ENCODE measurements around the gene CAMTA1.

Gene CAMTA1

GRCh38 chr1:7719468-7720094, 934.3 kb downstream of the CAMTA1 start:
- no peaks in the 10 kb centered on the region for H3K9me3 ChIP-seq (ENCODE audit: control insufficient read depth in 5 of 5, low read length in 5 of 5)
- no peak overlapping the region for H3K4me3 ChIP-seq (ENCODE audit: low read depth in 1 of 5, low read length in 5 of 5)
- peaks cover 0 to 3% (median 0%) of the 10 kb centered on the region in 5 donors for H3K4me1 ChIP-seq (ENCODE audit: control insufficient read depth in 5 of 5, insufficient read depth in 5 of 5, low read length in 5 of 5)
- H3K36me3 ChIP-seq (ENCODE audit: control insufficient read depth in 5 of 5, insufficient read depth in 5 of 5, low read length in 5 of 5): no peaks in the 10 kb centered on the region
- no peak overlapping the region for H3K9ac ChIP-seq (ENCODE audit: low read length in 5 of 5)
- no peak overlapping the region for H3K27ac ChIP-seq (ENCODE audit: low read depth, low read length)
- H3K27me3 ChIP-seq (ENCODE audit: control insufficient read depth in 5 of 5, insufficient read depth in 4 of 5, low read length in 5 of 5): peaks cover 0 to 7% (median 0%) of the 10 kb centered on the region in 5 donors

GRCh38 chr1:7721940-7722669, 936.9 kb downstream of the CAMTA1 start:
- H3K9me3 ChIP-seq (ENCODE audit: control insufficient read depth in 5 of 5, low read length in 5 of 5): no peaks in the 10 kb centered on the region
- no peaks in the 10 kb centered on the region for H3K36me3 ChIP-seq (ENCODE audit: control insufficient read depth in 5 of 5, insufficient read depth in 5 of 5, low read length in 5 of 5)
- no peak overlapping the region for H3K27ac ChIP-seq (ENCODE audit: low read depth, low read length)
- peaks cover 0 to 7% (median 0%) of the 10 kb centered on the region in 5 donors for H3K27me3 ChIP-seq (ENCODE audit: control insufficient read depth in 5 of 5, insufficient read depth in 4 of 5, low read length in 5 of 5)
- no peak overlapping the region for H3K4me3 ChIP-seq (ENCODE audit: low read depth in 1 of 5, low read length in 5 of 5)
- peaks cover 0 to 13% (median 10%) of the 10 kb centered on the region in 5 donors for H3K4me1 ChIP-seq (ENCODE audit: control insufficient read depth in 5 of 5, insufficient read depth in 5 of 5, low read length in 5 of 5)
- H3K9ac ChIP-seq (ENCODE audit: low read length in 5 of 5): no peak overlapping the region

DNA sequence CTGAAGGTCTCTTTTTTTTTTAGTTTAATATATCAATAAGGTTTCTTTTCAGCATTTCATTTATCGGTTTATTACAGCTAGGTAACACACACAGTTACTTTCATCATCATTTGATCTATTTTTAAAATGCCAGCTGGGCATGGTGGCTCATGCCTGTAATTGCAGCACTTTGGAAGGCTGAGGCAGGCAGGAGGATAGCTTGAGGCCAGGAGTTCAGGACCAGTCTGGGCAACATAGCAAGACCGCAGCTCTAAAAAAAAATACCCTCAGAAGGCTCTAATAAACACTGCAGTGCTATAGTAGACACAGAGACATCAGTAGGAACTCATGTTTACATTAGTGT, 937.4 kb downstream of the CAMTA1 start:
- Histone ChIP-seq H3K27me3 (ENCODE audit: control insufficient read depth in 5 of 5, insufficient read depth in 4 of 5, low read length in 5 of 5) (peaks cover 0 to 7% (median 0%) of the 10 kb centered on the region in 5 donors), H3K9ac (ENCODE audit: low read length in 5 of 5) (no peak overlapping the region), H3K4me1 (ENCODE audit: control insufficient read depth in 5 of 5, insufficient read depth in 5 of 5, low read length in 5 of 5) (peaks cover 0 to 17% (median 10%) of the 10 kb centered on the region in 5 donors), H3K9me3 (ENCODE audit: control insufficient read depth in 5 of 5, low read length in 5 of 5) (no peaks in the 10 kb centered on the region), H3K27ac (ENCODE audit: low read depth, low read length) (no peak overlapping the region), H3K36me3 (ENCODE audit: control insufficient read depth in 5 of 5, insufficient read depth in 5 of 5, low read length in 5 of 5) (no peaks in the 10 kb centered on the region), H3K4me3 (ENCODE audit: low read depth in 1 of 5, low read length in 5 of 5) (no peak overlapping the region)

DNA sequence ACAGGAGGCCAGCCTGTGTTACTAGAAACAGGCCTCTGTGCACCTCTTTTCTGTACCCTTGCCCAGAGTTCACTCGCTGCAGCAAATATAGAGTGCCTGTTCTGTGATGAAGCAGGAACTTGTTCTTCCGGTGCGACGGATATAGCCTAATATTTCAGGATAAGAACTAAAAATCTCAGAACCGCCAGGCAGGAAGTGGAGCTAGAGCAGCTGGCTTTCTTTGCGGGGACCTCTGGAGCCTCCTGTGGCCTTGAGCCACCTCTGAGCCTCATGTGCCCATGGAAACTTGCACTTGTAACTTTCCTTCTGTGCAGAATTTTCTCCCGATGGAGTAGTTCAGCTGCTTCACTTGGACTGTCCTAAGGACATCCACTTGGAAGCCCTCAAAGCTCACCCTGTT, 941.4 kb downstream of the CAMTA1 start:
- no peaks in the 10 kb centered on the region for H3K9me3 ChIP-seq (ENCODE audit: control insufficient read depth in 5 of 5, low read length in 5 of 5)
- H3K36me3 ChIP-seq (ENCODE audit: control insufficient read depth in 5 of 5, insufficient read depth in 5 of 5, low read length in 5 of 5): no peaks in the 10 kb centered on the region
- H3K9ac ChIP-seq (ENCODE audit: low read length in 5 of 5): no peak overlapping the region
- no peak overlapping the region for H3K4me3 ChIP-seq (ENCODE audit: low read depth in 1 of 5, low read length in 5 of 5)
- peaks cover 0 to 2% (median 0%) of the 10 kb centered on the region in 5 donors for H3K27me3 ChIP-seq (ENCODE audit: control insufficient read depth in 5 of 5, insufficient read depth in 4 of 5, low read length in 5 of 5)
- peaks cover 0 to 27% (median 10%) of the 10 kb centered on the region in 5 donors for H3K4me1 ChIP-seq (ENCODE audit: control insufficient read depth in 5 of 5, insufficient read depth in 5 of 5, low read length in 5 of 5)
- no peak overlapping the region for H3K27ac ChIP-seq (ENCODE audit: low read depth, low read length)

DNA sequence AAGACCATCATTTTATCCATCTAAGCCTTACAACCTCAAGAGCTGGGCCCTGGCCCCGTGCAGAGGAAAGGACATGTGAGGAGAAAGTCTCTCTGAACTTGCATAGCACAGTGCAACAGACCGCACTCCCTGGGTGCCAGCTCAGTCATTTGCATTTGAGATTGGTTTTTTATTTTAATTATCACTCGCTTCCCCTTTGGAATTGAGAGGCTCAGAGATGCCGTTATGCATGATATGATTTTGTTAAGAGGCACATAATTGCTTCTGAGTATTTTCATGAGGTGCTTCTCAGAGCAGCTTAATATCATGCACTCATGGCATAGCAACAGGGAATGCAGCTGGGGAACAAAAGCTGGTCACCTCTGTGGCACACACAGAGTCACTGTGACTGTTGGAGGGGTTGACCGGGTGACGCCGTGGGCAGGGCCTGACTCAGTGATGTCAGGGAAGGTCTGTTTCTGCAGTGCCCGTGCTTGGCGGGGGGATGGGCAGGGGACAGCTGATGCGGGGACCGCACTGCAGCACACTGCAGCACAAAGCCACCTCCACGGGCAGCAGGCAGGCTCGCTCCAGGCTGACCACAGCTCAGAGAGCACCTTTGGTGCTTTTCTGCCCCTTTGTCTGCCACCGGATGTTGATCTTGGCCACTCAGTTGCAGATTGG, 942.7 kb downstream of the CAMTA1 start:
- Histone ChIP-seq H3K4me1 (ENCODE audit: control insufficient read depth in 5 of 5, insufficient read depth in 5 of 5, low read length in 5 of 5) (peaks cover 0 to 27% (median 10%) of the 10 kb centered on the region in 5 donors), H3K9me3 (ENCODE audit: control insufficient read depth in 5 of 5, low read length in 5 of 5) (no peaks in the 10 kb centered on the region), H3K9ac (ENCODE audit: low read length in 5 of 5) (no peak overlapping the region), H3K27ac (ENCODE audit: low read depth, low read length) (no peak overlapping the region), H3K4me3 (ENCODE audit: low read depth in 1 of 5, low read length in 5 of 5) (no peak overlapping the region), H3K36me3 (ENCODE audit: control insufficient read depth in 5 of 5, insufficient read depth in 5 of 5, low read length in 5 of 5) (no peaks in the 10 kb centered on the region), H3K27me3 (ENCODE audit: control insufficient read depth in 5 of 5, insufficient read depth in 4 of 5, low read length in 5 of 5) (peaks cover 0 to 4% (median 0%) of the 10 kb centered on the region in 5 donors)

GRCh38 chr1:7729761-7730160, 944.5 kb downstream of the CAMTA1 start:
- H3K4me3 ChIP-seq (ENCODE audit: low read depth in 1 of 5, low read length in 5 of 5): no peak overlapping the region
- H3K27me3 ChIP-seq (ENCODE audit: control insufficient read depth in 5 of 5, insufficient read depth in 4 of 5, low read length in 5 of 5): peaks cover 0 to 4% (median 0%) of the 10 kb centered on the region in 5 donors
- no peaks in the 10 kb centered on the region for H3K36me3 ChIP-seq (ENCODE audit: control insufficient read depth in 5 of 5, insufficient read depth in 5 of 5, low read length in 5 of 5)
- no peaks in the 10 kb centered on the region for H3K9me3 ChIP-seq (ENCODE audit: control insufficient read depth in 5 of 5, low read length in 5 of 5)
- H3K9ac ChIP-seq (ENCODE audit: low read length in 5 of 5): no peak overlapping the region
- H3K27ac ChIP-seq (ENCODE audit: low read depth, low read length): no peak overlapping the region
- H3K4me1 ChIP-seq (ENCODE audit: control insufficient read depth in 5 of 5, insufficient read depth in 5 of 5, low read length in 5 of 5): peaks cover 0 to 27% (median 10%) of the 10 kb centered on the region in 5 donors

- Histone ChIP-seq H3K4me3 (ENCODE audit: low read depth in 1 of 5, low read length in 5 of 5) (no peak overlapping the region), H3K27me3 (ENCODE audit: control insufficient read depth in 5 of 5, insufficient read depth in 4 of 5, low read length in 5 of 5) (peaks cover 0 to 4% (median 0%) of the 10 kb centered on the region in 5 donors), H3K9me3 (ENCODE audit: control insufficient read depth in 5 of 5, low read length in 5 of 5) (no peaks in the 10 kb centered on the region), H3K27ac (ENCODE audit: low read depth, low read length) (no peak overlapping the region), H3K9ac (ENCODE audit: low read length in 5 of 5) (no peak overlapping the region), H3K36me3 (ENCODE audit: control insufficient read depth in 5 of 5, insufficient read depth in 5 of 5, low read length in 5 of 5) (peaks cover 0 to 12% (median 6%) of the 10 kb centered on the region in 5 donors), H3K4me1 (ENCODE audit: control insufficient read depth in 5 of 5, insufficient read depth in 5 of 5, low read length in 5 of 5) (peaks cover 0 to 12% (median 0%) of the 10 kb centered on the region in 5 donors)
Observed at GRCh38 chr1:7732331-7732730, 947.1 kb downstream of the CAMTA1 start.

DNA sequence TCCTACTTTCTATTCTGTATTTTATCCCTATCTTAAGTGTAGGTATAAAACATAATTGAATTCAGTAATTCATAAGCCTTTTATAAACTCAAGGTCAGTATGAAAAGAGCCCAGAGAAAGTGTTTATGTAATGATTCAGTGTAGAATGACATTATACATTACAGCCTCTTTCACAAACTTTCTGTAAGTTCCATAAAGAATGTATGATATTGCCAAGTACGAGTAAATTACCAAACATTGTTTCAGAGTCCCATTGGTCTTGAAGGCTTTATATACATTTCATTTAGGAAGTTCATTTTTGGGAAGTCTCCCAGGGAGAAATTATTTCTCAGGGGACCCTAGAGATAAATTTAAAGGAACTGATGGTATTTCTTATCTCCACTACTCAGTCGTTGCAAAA, 948.0 kb downstream of the CAMTA1 start:
- peaks cover 0 to 4% (median 0%) of the 10 kb centered on the region in 5 donors for H3K27me3 ChIP-seq (ENCODE audit: control insufficient read depth in 5 of 5, insufficient read depth in 4 of 5, low read length in 5 of 5)
- peaks cover 0 to 21% (median 16%) of the 10 kb centered on the region in 5 donors for H3K36me3 ChIP-seq (ENCODE audit: control insufficient read depth in 5 of 5, insufficient read depth in 5 of 5, low read length in 5 of 5)
- no peak overlapping the region for H3K4me3 ChIP-seq (ENCODE audit: low read depth in 1 of 5, low read length in 5 of 5)
- no peak overlapping the region for H3K27ac ChIP-seq (ENCODE audit: low read depth, low read length)
- peaks cover 0 to 4% (median 0%) of the 10 kb centered on the region in 5 donors for H3K4me1 ChIP-seq (ENCODE audit: control insufficient read depth in 5 of 5, insufficient read depth in 5 of 5, low read length in 5 of 5)
- no peaks in the 10 kb centered on the region for H3K9me3 ChIP-seq (ENCODE audit: control insufficient read depth in 5 of 5, low read length in 5 of 5)
- no peak overlapping the region for H3K9ac ChIP-seq (ENCODE audit: low read length in 5 of 5)

DNA sequence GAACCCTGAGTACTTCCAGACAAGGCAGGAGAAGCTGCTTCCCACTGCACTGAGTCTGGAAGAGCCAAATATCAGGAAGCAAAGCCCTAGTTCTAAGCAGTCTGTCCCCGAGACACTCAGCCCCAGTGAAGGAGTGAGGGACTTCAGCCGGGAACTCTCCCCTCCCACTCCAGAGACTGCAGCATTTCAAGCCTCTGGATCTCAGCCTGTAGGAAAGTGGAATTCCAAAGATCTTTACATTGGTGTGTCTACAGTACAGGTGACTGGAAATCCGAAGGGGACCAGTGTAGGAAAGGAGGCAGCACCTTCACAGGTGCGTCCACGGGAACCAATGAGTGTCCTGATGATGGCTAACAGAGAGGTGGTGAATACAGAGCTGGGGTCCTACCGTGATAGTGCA, 952.8 kb downstream of the CAMTA1 start:
- H3K4me3 ChIP-seq (ENCODE audit: low read depth in 1 of 5, low read length in 5 of 5): no peak overlapping the region
- no peaks in the 10 kb centered on the region for H3K9me3 ChIP-seq (ENCODE audit: control insufficient read depth in 5 of 5, low read length in 5 of 5)
- no peak overlapping the region for H3K27ac ChIP-seq (ENCODE audit: low read depth, low read length)
- no peaks in the 10 kb centered on the region for H3K27me3 ChIP-seq (ENCODE audit: control insufficient read depth in 5 of 5, insufficient read depth in 4 of 5, low read length in 5 of 5)
- H3K36me3 ChIP-seq (ENCODE audit: control insufficient read depth in 5 of 5, insufficient read depth in 5 of 5, low read length in 5 of 5): peaks cover 0 to 28% (median 18%) of the 10 kb centered on the region in 5 donors
- H3K9ac ChIP-seq (ENCODE audit: low read length in 5 of 5): no peak overlapping the region
- H3K4me1 ChIP-seq (ENCODE audit: control insufficient read depth in 5 of 5, insufficient read depth in 5 of 5, low read length in 5 of 5): no peaks in the 10 kb centered on the region

- Histone ChIP-seq H3K4me1 (ENCODE audit: control insufficient read depth in 5 of 5, insufficient read depth in 5 of 5, low read length in 5 of 5) (no peaks in the 10 kb centered on the region), H3K4me3 (ENCODE audit: low read depth in 1 of 5, low read length in 5 of 5) (no peak overlapping the region), H3K9ac (ENCODE audit: low read length in 5 of 5) (no peak overlapping the region), H3K36me3 (ENCODE audit: control insufficient read depth in 5 of 5, insufficient read depth in 5 of 5, low read length in 5 of 5) (peaks cover 0 to 25% (median 2%) of the 10 kb centered on the region in 5 donors), H3K27ac (ENCODE audit: low read depth, low read length) (no peak overlapping the region), H3K27me3 (ENCODE audit: control insufficient read depth in 5 of 5, insufficient read depth in 4 of 5, low read length in 5 of 5) (no peaks in the 10 kb centered on the region), H3K9me3 (ENCODE audit: control insufficient read depth in 5 of 5, low read length in 5 of 5) (no peaks in the 10 kb centered on the region)
Observed at GRCh38 chr1:7743346-7743745, 958.1 kb downstream of the CAMTA1 start.

Measured in subcutaneous abdominal adipose tissue (tissue), 5 donors.